Activated T-helper 17 cell treated with anti-CD3 and anti-CD28 coated beads, Interleukin-2, amount 50 U/mL, for 72 hours (primary cell): ENCODE measurements around the gene ASCC1. TPM values are rescaled to one million over a fixed set of nuclear protein-coding genes. Genes with fewer than 3 reads are reported as not detected.
A peak's percentile ranks its signal among the peaks of the same experiment; 100 is the strongest.
"Not testable (repeated sequence)": the region's sequence is repeated elsewhere in the genome, so short reads cannot be mapped to it uniquely, and the experiment has no call there.

Source experiments
- ATAC-seq: fragments of 150-1000 bp; cut with Tn5 transposase; replicated peaks from 2 replicates; pipeline ENCODE4 v1.10.0; 2021; ENCODE audit warnings: mild to moderate bottlenecking, moderate library complexity
- H3K27ac Mint-ChIP-seq: one replicate; pipeline ENCODE4 v1.8.0; 2022; ENCODE audit warnings: mixed read lengths
- H3K27me3 Mint-ChIP-seq: one replicate; pipeline ENCODE4 v1.8.0; 2022; ENCODE audit warnings: mixed read lengths
- H3K36me3 Mint-ChIP-seq: one replicate; pipeline ENCODE4 v1.8.0; 2022; ENCODE audit warnings: low read depth, mild to moderate bottlenecking, mixed read lengths
- H3K4me1 Mint-ChIP-seq: one replicate; pipeline ENCODE4 v1.8.0; 2022; ENCODE audit warnings: mixed read lengths
- H3K4me3 Mint-ChIP-seq: one replicate; pipeline ENCODE4 v1.8.0; 2022; ENCODE audit warnings: mild to moderate bottlenecking, mixed read lengths
- H3K9me3 Mint-ChIP-seq: one replicate; pipeline ENCODE4 v1.8.0; 2022; ENCODE audit warnings: mixed read lengths
- total RNA-seq, 2 donors: library from RNA; stranded (reverse); gene quantifications; one replicate each; pipeline ENCODE4 v1.2.3, GENCODE V29; 2022

The ASCC1 gene
- total RNA-seq, 2 donors from 2014 or later = 44.0 to 48.6 TPM

DNA sequence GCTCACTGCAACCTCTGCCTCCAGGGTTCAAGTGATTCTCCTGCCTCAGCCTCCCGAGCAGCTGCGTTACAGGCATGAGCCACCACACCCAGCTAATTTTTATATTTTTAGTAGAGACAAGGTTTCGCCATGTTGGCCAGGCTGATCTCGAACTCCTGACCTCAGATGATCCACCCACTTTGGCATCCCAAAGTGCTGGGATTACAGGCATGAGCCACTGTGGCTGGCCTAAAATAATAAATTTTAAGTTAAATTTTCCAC, 68.8 kb downstream of the ASCC1 start:
- not testable (repeated sequence) for ATAC-seq, H3K27ac Mint-ChIP-seq, H3K4me3 Mint-ChIP-seq, H3K9me3 Mint-ChIP-seq, H3K4me1 Mint-ChIP-seq, H3K27me3 Mint-ChIP-seq
- H3K36me3 Mint-ChIP-seq = peaks cover 12% of the 10 kb centered on the region

DNA sequence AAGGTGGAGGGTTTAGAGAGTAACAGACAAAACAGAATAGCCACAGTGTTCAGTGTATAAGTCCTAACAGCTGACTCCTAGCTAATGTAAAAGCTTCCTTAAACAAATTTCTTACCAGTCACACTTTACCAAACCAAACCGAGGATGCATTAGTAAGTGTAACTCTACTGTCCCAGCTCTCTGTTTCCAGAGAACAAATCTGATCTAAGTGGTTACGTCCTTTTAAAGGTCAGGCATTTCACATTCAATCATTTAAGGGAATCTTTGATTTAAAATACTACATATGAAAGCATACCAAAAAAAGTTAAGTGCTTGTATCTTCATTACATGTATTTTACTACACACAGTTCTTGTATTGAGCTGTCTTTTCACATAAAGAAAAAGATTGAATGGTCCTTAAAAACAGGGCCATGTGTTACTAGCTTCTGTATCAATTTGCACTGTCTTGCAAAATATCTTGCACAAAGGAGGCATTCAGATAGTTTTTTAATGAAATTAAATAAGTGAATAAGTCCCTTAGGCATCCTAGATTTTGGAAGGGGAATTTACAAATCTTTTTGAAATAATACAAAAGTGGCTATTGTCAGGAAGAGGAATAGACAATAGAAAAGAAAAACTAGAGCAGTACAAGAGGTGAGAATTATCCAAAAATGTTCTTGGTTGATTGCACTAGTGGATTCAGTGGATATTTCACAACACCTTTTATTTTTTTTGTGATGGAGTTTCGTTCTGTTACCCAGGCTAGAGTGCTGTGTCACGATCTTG, 69.3 kb downstream of the ASCC1 start:
- peaks cover 9% of the 10 kb centered on the region for H3K4me1 Mint-ChIP-seq
- no peak overlapping the region for H3K4me3 Mint-ChIP-seq
- H3K27ac Mint-ChIP-seq = no peak overlapping the region
- H3K36me3 Mint-ChIP-seq = peaks cover 11% of the 10 kb centered on the region
- H3K27me3 Mint-ChIP-seq = no peaks in the 10 kb centered on the region
- no peaks in the 10 kb centered on the region for H3K9me3 Mint-ChIP-seq
- no peak for ATAC-seq

DNA sequence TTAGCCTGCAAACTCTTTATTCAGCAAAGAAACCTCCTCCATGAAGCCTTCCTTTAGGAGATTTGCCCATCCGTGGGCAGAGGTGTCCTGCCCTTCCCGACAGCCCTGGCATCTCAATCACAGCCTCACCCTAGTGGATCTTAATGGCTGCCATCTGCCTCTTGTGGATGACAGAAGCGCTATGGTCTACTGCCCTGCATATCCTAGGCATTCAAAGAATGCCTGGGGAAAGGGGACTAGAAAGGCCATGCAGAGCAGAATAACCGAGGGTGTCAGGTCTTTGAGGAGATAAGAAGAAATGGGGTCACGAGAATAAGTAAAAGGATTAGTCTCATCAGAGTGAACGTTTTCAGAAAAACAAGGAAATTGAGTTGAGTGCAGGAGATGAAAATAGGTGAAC, 70.0 kb downstream of the ASCC1 start:
- Mint-ChIP-seq H3K27ac (no peak overlapping the region), H3K27me3 (no peaks in the 10 kb centered on the region), H3K36me3 (peaks cover 9% of the 10 kb centered on the region), H3K4me3 (no peak overlapping the region), H3K9me3 (no peaks in the 10 kb centered on the region), H3K4me1 (peaks cover 9% of the 10 kb centered on the region)
- no peak for ATAC-seq

DNA sequence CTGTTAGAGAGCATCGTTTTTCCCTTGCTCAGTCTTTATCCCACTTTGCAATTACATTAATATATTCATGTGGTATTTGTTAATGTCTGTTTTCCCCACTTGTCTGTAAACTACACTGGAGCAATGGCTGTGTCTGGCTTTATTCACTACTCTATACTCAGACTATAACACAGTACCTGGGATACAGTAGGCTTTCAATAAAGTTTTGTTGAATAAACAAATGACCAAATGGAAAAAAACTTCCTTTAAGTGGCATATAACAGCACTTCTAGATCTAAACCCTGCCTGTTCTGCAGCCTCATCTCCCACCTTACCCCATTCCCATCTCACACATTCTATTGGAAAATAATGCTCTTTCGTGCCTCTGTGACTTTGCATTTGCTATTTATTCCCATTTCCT, 70.4 kb downstream of the ASCC1 start:
- H3K4me3 Mint-ChIP-seq = no peak overlapping the region
- H3K4me1 Mint-ChIP-seq = peaks cover 9% of the 10 kb centered on the region
- H3K36me3 Mint-ChIP-seq = peaks cover 6% of the 10 kb centered on the region
- H3K9me3 Mint-ChIP-seq = no peaks in the 10 kb centered on the region
- H3K27ac Mint-ChIP-seq = no peak overlapping the region
- no peaks in the 10 kb centered on the region for H3K27me3 Mint-ChIP-seq
- no peak for ATAC-seq

DNA sequence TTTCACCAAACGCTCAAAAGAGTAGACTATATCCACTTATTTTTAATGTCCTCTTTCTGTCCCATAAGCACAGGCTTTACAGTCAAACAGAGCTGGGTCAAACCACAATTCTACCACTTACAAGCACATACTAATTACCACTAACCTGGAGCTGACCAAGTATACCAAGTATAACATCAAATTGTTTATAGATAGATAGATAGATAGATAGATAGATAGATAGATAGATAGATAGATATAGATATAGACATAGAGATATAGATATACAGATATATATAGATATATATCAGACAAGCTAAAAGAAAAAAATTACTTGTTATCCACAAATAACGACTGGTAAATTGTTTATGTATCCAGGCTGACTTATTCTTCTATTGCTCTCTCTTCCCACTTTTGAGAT, 75.2 kb downstream of the ASCC1 start:
- Mint-ChIP-seq H3K4me1 (no peaks in the 10 kb centered on the region), H3K9me3 (no peaks in the 10 kb centered on the region), H3K4me3 (no peak overlapping the region), H3K27ac (no peak overlapping the region), H3K27me3 (no peaks in the 10 kb centered on the region), H3K36me3 (peaks cover 6% of the 10 kb centered on the region)
- ATAC-seq = no peak

DNA sequence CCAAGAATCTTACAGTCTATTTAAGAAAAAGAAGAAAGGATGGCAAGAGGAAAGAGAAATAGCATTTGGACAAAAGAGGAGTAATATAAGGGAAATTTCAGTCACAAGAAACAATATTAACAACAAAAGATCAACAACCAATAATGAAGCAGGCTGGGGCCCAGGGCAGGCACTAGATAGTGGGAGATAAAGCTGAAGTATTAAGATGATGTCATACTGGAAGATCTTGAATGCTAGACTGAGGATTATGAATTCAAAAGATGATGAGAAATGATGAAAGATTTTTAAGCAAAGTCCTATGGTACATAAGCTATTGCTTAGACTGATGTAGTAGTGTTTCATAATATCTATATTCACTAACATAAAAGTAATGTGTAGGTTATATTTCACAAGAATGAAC, 75.9 kb downstream of the ASCC1 start:
- ATAC-seq = no peak
- Mint-ChIP-seq H3K9me3 (no peaks in the 10 kb centered on the region), H3K27me3 (no peaks in the 10 kb centered on the region), H3K27ac (no peak overlapping the region), H3K4me1 (peaks cover 6% of the 10 kb centered on the region), H3K36me3 (peaks cover 6% of the 10 kb centered on the region), H3K4me3 (no peak overlapping the region)

DNA sequence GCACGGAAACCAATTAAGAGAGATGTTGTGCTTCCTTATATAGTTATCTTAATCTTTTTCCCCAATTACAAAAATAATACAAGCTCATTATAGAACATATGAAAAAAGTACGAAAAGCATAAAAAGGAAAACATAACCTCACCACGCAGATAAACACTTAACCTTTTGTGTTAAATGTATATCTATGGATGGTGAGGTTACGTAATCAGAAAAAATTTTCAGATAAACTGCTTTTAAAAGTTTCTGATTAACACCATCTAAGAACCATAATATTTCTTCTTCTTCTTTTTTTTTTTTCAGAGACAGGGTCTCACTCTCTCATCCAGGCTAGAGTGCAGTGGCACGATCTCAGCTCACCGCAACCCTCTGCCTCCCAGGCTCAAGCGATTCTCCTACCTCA, 78.5 kb downstream of the ASCC1 start:
- H3K9me3 Mint-ChIP-seq = no peaks in the 10 kb centered on the region
- H3K4me3 Mint-ChIP-seq = no peak overlapping the region
- peaks cover 25% of the 10 kb centered on the region for H3K4me1 Mint-ChIP-seq
- H3K27me3 Mint-ChIP-seq = no peaks in the 10 kb centered on the region
- H3K36me3 Mint-ChIP-seq = peaks cover 13% of the 10 kb centered on the region
- no peak for ATAC-seq
- no peak overlapping the region for H3K27ac Mint-ChIP-seq

DNA sequence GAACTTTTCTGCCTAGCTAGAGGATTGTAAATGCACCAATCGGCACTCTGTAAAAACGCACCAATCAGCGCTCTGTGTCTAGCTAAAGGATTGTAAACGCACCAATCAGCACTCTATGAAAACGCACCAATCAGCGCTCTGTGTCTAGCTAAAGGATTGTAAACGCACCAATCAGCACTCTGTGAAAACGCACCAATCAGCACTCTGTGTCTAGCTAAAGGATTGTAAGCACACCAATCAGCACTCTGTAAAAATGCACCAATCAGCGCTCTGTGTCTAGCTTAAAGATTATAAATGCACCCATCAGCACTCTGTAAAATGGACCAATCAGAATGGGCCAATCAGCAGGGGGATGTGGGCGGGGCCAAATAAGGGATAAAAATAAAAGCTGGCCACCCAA, 79.9 kb downstream of the ASCC1 start:
- not testable (repeated sequence) for H3K27ac Mint-ChIP-seq, H3K9me3 Mint-ChIP-seq, H3K4me3 Mint-ChIP-seq, H3K27me3 Mint-ChIP-seq, ATAC-seq
- Mint-ChIP-seq H3K36me3 (peaks cover 25% of the 10 kb centered on the region), H3K4me1 (peaks cover 25% of the 10 kb centered on the region)

DNA sequence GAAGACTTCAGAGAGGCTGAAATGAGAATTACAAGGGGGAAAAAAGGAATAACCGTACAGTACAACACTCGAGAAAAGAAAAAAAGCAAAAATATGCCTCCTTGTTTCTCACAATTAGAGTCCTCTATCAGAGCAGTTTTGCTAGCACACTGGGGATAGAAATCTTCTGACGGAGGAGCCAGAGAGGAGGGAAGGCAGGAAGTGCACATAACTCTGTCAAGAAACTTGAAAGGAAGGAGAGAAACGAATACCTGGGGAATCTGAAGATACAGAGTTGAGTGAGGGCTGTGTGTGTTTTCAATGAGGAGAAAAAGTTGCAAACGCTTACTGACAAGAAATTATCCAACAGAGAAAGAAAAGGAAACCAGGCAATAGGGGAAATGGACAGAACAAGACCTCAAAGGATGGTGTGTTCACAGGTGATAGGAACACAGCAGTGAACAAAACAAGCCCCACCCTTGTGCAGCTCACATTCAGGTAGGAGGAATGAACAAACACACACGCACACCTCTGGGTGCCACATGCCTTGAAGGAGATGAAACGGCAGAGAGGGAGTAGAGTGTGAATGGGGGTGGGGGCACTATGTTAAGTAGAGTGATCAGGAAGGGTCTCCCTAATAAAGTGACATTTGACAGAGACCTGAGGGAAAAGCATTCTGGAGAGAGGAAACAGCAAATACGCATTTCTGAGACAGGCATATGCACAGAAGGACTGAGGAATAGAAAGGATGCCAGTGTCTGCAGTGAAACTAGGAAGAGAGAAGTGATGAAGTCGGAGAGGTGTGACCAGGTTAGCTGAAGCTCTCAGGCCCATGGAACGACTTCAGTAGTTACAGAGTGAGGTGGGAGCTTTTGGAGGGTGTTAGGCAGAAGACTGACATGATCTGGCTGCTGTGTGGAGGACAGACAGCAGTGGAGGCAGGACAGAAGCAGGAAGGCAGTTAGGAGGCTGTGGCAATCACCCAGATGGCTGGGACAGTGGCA, 81.0 kb downstream of the ASCC1 start:
- Mint-ChIP-seq H3K4me3 (peak overlapping the region; percentile 46), H3K27me3 (no peaks in the 10 kb centered on the region), H3K9me3 (no peaks in the 10 kb centered on the region), H3K4me1 (peaks cover 25% of the 10 kb centered on the region), H3K27ac (peak overlapping the region; percentile 46), H3K36me3 (peaks cover 25% of the 10 kb centered on the region)
- peak; percentile 8 for ATAC-seq

DNA sequence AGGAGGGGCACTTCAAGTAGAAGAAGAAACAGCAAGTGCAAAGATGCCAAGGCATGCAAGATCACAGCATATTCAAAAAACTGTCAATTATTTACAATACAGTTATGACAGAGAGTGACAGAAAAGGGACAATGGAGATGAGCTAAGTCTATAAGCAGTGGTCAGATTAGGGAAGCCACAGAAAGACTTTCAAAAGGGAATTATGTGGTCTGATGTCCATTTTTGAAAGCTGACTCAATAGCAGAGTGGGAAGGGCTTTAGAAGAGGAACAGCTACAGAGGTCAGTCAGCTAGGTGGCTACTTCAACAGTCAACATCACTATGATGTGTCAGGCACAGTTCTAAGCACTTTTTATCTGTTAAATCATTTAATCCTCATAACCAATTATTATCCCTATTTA, 82.6 kb downstream of the ASCC1 start:
- peaks cover 25% of the 10 kb centered on the region for H3K36me3 Mint-ChIP-seq
- ATAC-seq = peak; percentile 85
- no peaks in the 10 kb centered on the region for H3K9me3 Mint-ChIP-seq
- no peak overlapping the region for H3K4me3 Mint-ChIP-seq
- no peaks in the 10 kb centered on the region for H3K27me3 Mint-ChIP-seq
- H3K27ac Mint-ChIP-seq = no peak overlapping the region
- peaks cover 25% of the 10 kb centered on the region for H3K4me1 Mint-ChIP-seq

DNA sequence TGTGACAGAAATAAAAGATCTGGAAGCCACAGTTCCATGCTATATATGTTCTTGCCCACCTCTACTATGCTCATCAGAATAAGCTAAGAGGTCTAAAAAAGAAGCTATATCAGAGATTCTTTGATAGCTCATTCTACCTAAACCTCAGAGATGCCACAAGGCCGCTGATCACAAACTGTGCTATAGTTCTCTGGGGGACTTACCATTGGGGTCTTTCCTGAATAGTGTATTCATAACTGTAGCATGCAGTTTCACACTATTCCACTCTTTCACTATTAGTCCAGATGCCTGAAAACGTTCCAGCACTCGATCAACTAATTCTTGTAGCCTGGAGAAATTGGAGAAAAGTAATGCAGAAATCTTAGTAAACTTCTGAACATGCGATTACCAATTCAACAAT, 83.2 kb downstream of the ASCC1 start:
- H3K9me3 Mint-ChIP-seq = no peaks in the 10 kb centered on the region
- ATAC-seq = no peak
- H3K27me3 Mint-ChIP-seq = no peaks in the 10 kb centered on the region
- H3K4me3 Mint-ChIP-seq = no peak overlapping the region
- peaks cover 25% of the 10 kb centered on the region for H3K4me1 Mint-ChIP-seq
- H3K27ac Mint-ChIP-seq = no peak overlapping the region
- H3K36me3 Mint-ChIP-seq = peaks cover 31% of the 10 kb centered on the region

DNA sequence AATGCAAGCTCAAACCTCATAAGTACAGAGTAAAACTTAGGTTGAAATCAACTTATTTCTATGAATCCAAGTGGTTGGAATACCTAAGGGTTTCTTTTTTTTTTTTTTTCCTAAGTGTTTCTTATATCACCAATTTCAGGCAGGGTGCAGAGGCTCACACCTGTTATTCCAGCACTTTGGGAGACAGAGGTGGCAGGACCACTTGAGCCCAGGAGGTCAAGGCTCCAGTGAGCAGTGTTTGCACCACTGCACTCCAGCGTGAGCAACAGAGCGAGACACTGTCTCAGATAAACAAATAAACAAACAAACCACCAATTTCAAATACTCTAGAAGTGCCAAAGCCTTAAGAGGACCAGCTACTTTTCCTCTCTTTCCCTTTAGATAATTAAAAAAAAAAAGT, 88.5 kb downstream of the ASCC1 start:
- peaks cover 36% of the 10 kb centered on the region for H3K36me3 Mint-ChIP-seq
- no peaks in the 10 kb centered on the region for H3K27me3 Mint-ChIP-seq
- H3K27ac Mint-ChIP-seq = no peak overlapping the region
- no peak overlapping the region for H3K4me3 Mint-ChIP-seq
- no peaks in the 10 kb centered on the region for H3K9me3 Mint-ChIP-seq
- H3K4me1 Mint-ChIP-seq = peaks cover 6% of the 10 kb centered on the region
- ATAC-seq = no peak

DNA sequence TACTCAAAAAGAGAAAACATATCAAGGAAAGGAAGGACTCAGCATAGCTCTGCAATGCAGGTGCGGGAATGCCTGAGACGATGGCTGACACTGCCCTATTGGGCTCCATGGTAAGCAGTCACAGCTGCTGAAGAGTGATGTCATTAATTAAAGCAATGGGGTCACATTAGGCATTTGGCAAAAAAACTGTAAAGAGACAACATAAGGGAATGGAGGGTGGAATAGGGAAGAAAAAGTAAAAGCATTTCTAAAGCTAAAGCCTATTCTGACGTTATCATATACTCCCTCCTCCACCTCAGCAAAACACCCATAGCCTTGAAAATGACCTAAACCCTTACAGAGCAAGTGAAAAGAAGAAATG, 89.2 kb downstream of the ASCC1 start:
- Mint-ChIP-seq H3K27ac (peak overlapping the region; percentile 63), H3K4me3 (no peak overlapping the region), H3K27me3 (no peaks in the 10 kb centered on the region), H3K36me3 (peaks cover 29% of the 10 kb centered on the region), H3K9me3 (no peaks in the 10 kb centered on the region), H3K4me1 (peaks cover 10% of the 10 kb centered on the region)
- no peak for ATAC-seq

DNA sequence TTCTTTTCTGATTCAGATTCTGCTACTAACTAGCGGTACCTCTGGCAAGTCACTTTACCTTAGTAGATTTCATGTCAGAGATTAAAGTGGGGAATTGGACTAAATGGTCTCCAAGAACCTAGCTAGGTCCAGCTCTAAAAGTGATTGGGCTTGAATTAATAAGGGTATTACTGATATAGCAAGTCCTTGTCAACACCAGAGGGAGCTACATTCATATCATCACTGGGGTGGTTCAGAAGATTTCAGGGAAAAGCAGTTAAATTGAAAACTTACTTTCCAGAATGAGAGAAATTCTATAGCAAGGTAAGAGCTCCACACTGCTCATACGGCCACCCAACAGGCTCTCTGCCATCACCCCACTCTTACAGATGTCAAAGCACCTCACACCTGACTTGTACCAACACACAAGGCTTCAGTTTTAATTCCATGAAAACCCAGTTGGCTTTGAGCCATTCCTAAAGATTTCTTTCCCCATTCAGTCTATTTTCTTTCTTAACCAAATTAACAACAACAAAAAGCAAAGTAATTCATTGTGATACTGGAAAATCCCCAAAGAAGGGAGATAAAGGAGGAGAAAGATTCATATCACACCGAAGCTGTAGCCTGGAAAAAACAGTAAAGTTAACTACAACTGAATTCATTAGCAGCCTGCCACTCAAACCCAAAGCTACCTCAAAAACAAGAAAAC, 89.7 kb downstream of the ASCC1 start:
- no peaks in the 10 kb centered on the region for H3K9me3 Mint-ChIP-seq
- H3K4me3 Mint-ChIP-seq = no peak overlapping the region
- peaks cover 15% of the 10 kb centered on the region for H3K4me1 Mint-ChIP-seq
- peak overlapping the region; percentile 63 for H3K27ac Mint-ChIP-seq
- no peaks in the 10 kb centered on the region for H3K27me3 Mint-ChIP-seq
- peaks cover 24% of the 10 kb centered on the region for H3K36me3 Mint-ChIP-seq
- ATAC-seq = peak; percentile 34

DNA sequence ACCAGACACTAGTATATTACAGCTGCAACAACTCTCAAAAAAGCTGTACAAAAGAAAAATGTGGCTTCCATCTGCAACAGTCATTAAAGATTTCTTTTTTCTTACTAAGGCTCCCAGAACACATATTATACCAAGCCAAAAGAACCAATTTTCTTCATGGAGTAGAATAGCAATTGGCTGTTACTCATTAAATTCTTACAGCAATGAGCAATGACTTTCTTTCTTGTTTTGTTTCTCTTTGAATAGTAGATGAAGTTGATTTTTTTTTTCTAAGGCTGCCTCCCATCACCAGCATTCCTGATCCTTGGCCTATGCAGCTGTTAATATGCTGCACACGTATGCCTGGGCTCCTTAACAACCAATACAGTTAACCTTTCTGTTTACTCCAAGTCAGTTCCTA, 91.1 kb downstream of the ASCC1 start:
- Mint-ChIP-seq H3K27ac (no peak overlapping the region), H3K9me3 (no peaks in the 10 kb centered on the region), H3K36me3 (peaks cover 30% of the 10 kb centered on the region), H3K4me1 (peaks cover 16% of the 10 kb centered on the region), H3K4me3 (no peak overlapping the region), H3K27me3 (no peaks in the 10 kb centered on the region)
- peak; percentile 23 for ATAC-seq
